HepG2 (cell line): ENCODE measurements around the gene PA2G4. TPM values are rescaled to one million over a fixed set of nuclear protein-coding genes. Genes with fewer than 3 reads are reported as not detected.
A peak's percentile ranks its signal among the peaks of the same experiment; 100 is the strongest.

Experiments
- ATM ChIP-seq: fragments of 450-650 bp; IDR thresholded peaks from 2 replicates; pipeline ENCODE4 v1.7.1; 2017; ENCODE audit warnings: mild to moderate bottlenecking, borderline replicate concordance
- HOXA9 ChIP-seq: sonication (generic); formaldehyde crosslinking; IDR thresholded peaks from 2 replicates; pipeline ENCODE4 v1.8.1; 2022; ENCODE audit warnings: missing genetic modification reagents, mild to moderate bottlenecking, moderate library complexity, borderline replicate concordance
- KAT8 ChIP-seq: IDR thresholded peaks from 2 replicates; pipeline ENCODE4 v1.6.1; 2016; ENCODE audit warnings: missing genetic modification reagents, missing compliant biosample characterization
- REXO4 ChIP-seq: sonication (generic); formaldehyde crosslinking; IDR thresholded peaks from 2 replicates; pipeline ENCODE4 v1.8.0; 2022; ENCODE audit warnings: missing genetic modification reagents, mild to moderate bottlenecking, borderline replicate concordance
- SP5 ChIP-seq: IDR thresholded peaks from 2 replicates; pipeline ENCODE4 v1.6.1; 2016; ENCODE audit warnings: low read depth, borderline replicate concordance
- ZFP36L2 ChIP-seq: sonication (generic); formaldehyde crosslinking; IDR thresholded peaks from 2 replicates; pipeline ENCODE4 v1.4.0; 2020; ENCODE audit warnings: missing genetic modification reagents
- ZNF10 ChIP-seq: sonication (generic); formaldehyde crosslinking; IDR thresholded peaks from 2 replicates; pipeline ENCODE4 v1.4.0; 2020; ENCODE audit warnings: mild to moderate bottlenecking, low read depth, missing genetic modification reagents, borderline replicate concordance
- ZNF18 ChIP-seq: sonication (generic); formaldehyde crosslinking; IDR thresholded peaks from 2 replicates; pipeline ENCODE4 v1.8.0; 2022; ENCODE audit warnings: mild to moderate bottlenecking, missing genetic modification reagents; ENCODE audit not compliant: insufficient replicate concordance
- ZNF180 ChIP-seq: sonication (generic); formaldehyde crosslinking; IDR thresholded peaks from 2 replicates; pipeline ENCODE4 v1.4.0; 2020; ENCODE audit warnings: low read depth, missing genetic modification reagents, borderline replicate concordance
- ZNF30 ChIP-seq: sonication (generic); formaldehyde crosslinking; IDR thresholded peaks from 2 replicates; pipeline ENCODE4 v1.5.0; 2020; ENCODE audit warnings: mild to moderate bottlenecking, missing genetic modification reagents
- ZNF333 ChIP-seq: sonication (generic); formaldehyde crosslinking; IDR thresholded peaks from 2 replicates; pipeline ENCODE4 v1.4.0; 2020; ENCODE audit warnings: mild to moderate bottlenecking, missing genetic modification reagents, borderline replicate concordance
- ZNF362 ChIP-seq: sonication (generic); formaldehyde crosslinking; IDR thresholded peaks from 2 replicates; pipeline ENCODE4 v1.4.0; 2020; ENCODE audit warnings: missing genetic modification reagents, mild to moderate bottlenecking, borderline replicate concordance
- ZNF546 ChIP-seq: sonication (generic); formaldehyde crosslinking; conservative IDR thresholded peaks from 2 replicates; pipeline ENCODE4 v1.8.1; 2023; ENCODE audit warnings: mild to moderate bottlenecking, missing genetic modification reagents
- polyA plus RNA-seq, 8 experiments: library from polyadenylated mRNA; depleted of rRNA in 3 of 8; stranded (reverse) in 7 of 8; unstranded in 1 of 8; fragments of >200 nt; fragmentation: Illumina TruSeq in 4 of 8; extraction: Trizol in 4 of 8; gene quantifications; 2 replicates each; pipeline versions ENCODE4 v1.2.1 to v1.2.3, GENCODE V29; 2011 to 2016; ENCODE audit warnings: low read depth in 4 of 8, missing spikeins in 1 of 8, mixed read lengths in 1 of 8; ENCODE audit not compliant: insufficient read depth in 1 of 8
- total RNA-seq, 5 experiments: library from RNA; depleted of rRNA; stranded (reverse); fragments of >200 nt; fragmentation: Illumina TruSeq; extraction: Trizol; gene quantifications; 2 replicates each; pipeline ENCODE4 v1.2.3, GENCODE V29; 2016; ENCODE audit warnings: low read depth in 1 of 5
- TF ChIP-seq, protein P1 (sequence below): sonication (generic); formaldehyde crosslinking; IDR thresholded peaks from 2 replicates; pipeline ENCODE4 v1.5.0; 2020; ENCODE audit warnings: missing genetic modification reagents
- TF ChIP-seq, protein P2 (sequence below): sonication (generic); formaldehyde crosslinking; IDR thresholded peaks from 2 replicates; pipeline ENCODE4 v1.8.0; 2022; ENCODE audit warnings: missing genetic modification reagents, mild to moderate bottlenecking, inconsistent platforms, borderline replicate concordance

PA2G4 gene
- total and polyA plus RNA-seq, 2 of the 13 experiments (the other 11 are each of a cell fraction or from before 2014, with no cell fraction given): 147 to 240 TPM

GRCh38 chr12:56116267-56117081 is 12.1 kb downstream of the PA2G4 start, which contains the start of gene RPL41 (continued):
- TF ChIP-seq, protein P1, sequence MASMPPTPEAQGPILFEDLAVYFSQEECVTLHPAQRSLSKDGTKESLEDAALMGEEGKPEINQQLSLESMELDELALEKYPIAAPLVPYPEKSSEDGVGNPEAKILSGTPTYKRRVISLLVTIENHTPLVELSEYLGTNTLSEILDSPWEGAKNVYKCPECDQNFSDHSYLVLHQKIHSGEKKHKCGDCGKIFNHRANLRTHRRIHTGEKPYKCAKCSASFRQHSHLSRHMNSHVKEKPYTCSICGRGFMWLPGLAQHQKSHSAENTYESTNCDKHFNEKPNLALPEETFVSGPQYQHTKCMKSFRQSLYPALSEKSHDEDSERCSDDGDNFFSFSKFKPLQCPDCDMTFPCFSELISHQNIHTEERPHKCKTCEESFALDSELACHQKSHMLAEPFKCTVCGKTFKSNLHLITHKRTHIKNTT (CRISPR knock-in tag): no peak
- no peak; the same call in 1 of the 2 replicates for TF ChIP-seq HOXA9
- no peak for TF ChIP-seq ZNF30 (CRISPR knock-in tag)
- TF ChIP-seq ZNF546 (CRISPR knock-in tag): no peak
- peak; percentile 86 for TF ChIP-seq KAT8
- peak; percentile 90 for TF ChIP-seq ZNF333 (CRISPR knock-in tag)
- TF ChIP-seq ZFP36L2 (CRISPR knock-in tag): no peak
- TF ChIP-seq ZNF362 (CRISPR knock-in tag): peak; percentile 78; the same call in 1 of the 2 replicates
- TF ChIP-seq, protein P2, sequence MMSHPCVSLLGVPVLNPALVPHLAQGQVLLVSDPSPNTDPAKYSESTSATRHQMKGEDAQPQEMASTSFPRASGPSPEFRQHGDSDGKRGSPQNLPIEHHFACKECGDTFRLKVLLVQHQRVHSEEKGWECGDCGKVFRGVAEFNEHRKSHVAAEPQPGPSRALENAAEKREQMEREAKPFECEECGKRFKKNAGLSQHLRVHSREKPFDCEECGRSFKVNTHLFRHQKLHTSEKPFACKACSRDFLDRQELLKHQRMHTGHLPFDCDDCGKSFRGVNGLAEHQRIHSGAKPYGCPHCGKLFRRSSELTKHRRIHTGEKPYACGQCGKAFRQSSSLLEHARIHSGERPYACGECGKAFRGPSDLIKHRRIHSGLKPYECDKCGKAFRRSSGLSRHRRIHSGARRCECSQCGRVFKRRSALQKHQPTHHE (CRISPR knock-in tag): no peak; the same call in 1 of the 2 replicates
- no peak for TF ChIP-seq ATM
- peak; percentile 70 for TF ChIP-seq ZNF18 (CRISPR knock-in tag)
- TF ChIP-seq REXO4 (CRISPR knock-in tag): no peak
- TF ChIP-seq SP5: peak; percentile 44; the same call in 1 of the 2 replicates
- no peak for TF ChIP-seq ZNF180
- TF ChIP-seq ZNF10 (CRISPR knock-in tag): no peak
